Measurements from ENCODE around the gene KLF15.

GRCh38 chr3:126406389-126407296 lies 49.4 kb upstream of the KLF15 start:
- TF ChIP-seq EZH2 (IDR thresholded peaks at IDR 0.05): no peak
- no peak for TF ChIP-seq POLR2AphosphoS5 (IDR thresholded peaks at IDR 0.05; ENCODE audit: borderline replicate concordance, low read depth, low read length)
- no peak for TF ChIP-seq FOXP2 (optimal IDR thresholded peaks at IDR 0.05; ENCODE audit: control extremely low read depth, extremely low read length, insufficient read depth)
